ENCODE measurements around the gene MCCC2.

DNA sequence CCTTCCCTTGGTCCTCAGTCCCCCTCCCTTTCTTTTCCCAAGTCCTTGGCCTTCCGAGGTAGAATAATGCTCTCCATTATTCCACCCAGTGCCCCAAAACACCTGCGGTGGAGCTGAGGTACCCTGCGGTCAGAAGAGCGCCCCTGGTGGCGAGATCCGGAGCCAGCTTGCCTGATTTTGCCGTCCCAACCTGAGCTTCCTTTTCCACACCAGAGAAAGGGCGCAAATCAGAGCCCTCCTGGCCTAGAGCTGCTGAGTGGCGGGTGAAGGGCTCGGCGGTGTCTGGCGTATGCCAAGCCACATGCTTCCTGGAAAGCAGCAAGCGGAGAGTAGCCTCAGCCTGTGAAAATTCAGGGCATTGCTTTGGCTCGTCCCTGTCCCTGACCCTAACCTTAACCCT lies 110.8 kb downstream of the MCCC2 start:
- TF ChIP-seq, protein P1, sequence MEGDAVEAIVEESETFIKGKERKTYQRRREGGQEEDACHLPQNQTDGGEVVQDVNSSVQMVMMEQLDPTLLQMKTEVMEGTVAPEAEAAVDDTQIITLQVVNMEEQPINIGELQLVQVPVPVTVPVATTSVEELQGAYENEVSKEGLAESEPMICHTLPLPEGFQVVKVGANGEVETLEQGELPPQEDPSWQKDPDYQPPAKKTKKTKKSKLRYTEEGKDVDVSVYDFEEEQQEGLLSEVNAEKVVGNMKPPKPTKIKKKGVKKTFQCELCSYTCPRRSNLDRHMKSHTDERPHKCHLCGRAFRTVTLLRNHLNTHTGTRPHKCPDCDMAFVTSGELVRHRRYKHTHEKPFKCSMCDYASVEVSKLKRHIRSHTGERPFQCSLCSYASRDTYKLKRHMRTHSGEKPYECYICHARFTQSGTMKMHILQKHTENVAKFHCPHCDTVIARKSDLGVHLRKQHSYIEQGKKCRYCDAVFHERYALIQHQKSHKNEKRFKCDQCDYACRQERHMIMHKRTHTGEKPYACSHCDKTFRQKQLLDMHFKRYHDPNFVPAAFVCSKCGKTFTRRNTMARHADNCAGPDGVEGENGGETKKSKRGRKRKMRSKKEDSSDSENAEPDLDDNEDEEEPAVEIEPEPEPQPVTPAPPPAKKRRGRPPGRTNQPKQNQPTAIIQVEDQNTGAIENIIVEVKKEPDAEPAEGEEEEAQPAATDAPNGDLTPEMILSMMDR (IDR thresholded peaks at IDR 0.05) = peak in 4 of 6 experiments; percentile 8 to 39 (median 18)
- no peak for TF ChIP-seq POLR2A (IDR thresholded peaks at IDR 0.05)
